Suprapubic skin (tissue), 3 donors: ENCODE results near the gene PFDN5.

Experiments used
- EP300 ChIP-seq: sonication (generic); formaldehyde crosslinking; IDR thresholded peaks from one replicate; pipeline ENCODE4 v1.6.1; 2017; ENCODE audit warnings: antibody characterized with exemption
- POLR2A ChIP-seq, 2 donors: fragments of 450-650 bp; IDR thresholded peaks; one replicate each; pipeline ENCODE4 v1.6.1; 2017; ENCODE audit warnings: antibody characterized with exemption in 2 of 2, mild to moderate bottlenecking in 2 of 2, moderate library complexity in 2 of 2
- TF ChIP-seq, protein P1 (sequence below), 2 donors: fragments of 200-600 bp in 1 of 2; fragments of 450-650 bp in 1 of 2; sonication (generic) in 1 of 2; IDR thresholded peaks; one replicate each; pipeline ENCODE4 v1.5.1; 2016 to 2019; ENCODE audit warnings: antibody characterized with exemption in 2 of 2, mild to moderate bottlenecking in 1 of 2, moderate library complexity in 1 of 2

DNA sequence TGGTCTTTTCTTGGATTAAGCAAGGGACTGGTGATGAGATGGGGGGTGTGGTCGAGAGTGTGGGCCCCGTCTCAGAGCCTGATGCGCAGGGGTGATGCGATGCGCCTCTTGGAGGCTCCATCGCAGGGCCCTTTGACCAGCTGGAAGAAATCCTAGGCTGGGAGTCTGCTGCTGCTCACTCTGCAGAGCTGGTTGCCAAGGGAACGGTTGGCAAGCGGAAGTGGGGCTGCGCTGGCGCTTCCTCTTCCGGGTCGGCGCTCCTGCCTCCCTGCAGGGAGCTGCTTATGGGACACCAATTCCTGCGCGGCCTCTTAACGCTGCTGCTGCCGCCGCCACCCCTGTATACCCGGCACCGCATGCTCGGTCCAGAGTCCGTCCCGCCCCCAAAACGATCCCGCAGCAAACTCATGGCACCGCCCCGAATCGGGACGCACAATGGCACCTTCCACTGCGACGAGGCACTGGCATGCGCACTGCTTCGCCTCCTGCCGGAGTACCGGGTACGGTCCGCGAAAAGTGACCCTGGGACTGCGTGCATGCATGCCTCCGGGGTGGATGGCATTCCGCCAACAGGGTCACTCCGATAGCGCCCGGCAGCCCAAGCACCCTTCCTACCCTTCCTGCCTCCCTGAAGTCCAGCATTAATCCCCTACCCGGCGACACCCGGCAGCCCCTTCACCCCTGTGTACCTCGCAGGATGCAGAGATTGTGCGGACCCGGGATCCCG lies 4.3 kb downstream of the PFDN5 start, which contains the start of gene MYG1:
- TF ChIP-seq, protein P1, sequence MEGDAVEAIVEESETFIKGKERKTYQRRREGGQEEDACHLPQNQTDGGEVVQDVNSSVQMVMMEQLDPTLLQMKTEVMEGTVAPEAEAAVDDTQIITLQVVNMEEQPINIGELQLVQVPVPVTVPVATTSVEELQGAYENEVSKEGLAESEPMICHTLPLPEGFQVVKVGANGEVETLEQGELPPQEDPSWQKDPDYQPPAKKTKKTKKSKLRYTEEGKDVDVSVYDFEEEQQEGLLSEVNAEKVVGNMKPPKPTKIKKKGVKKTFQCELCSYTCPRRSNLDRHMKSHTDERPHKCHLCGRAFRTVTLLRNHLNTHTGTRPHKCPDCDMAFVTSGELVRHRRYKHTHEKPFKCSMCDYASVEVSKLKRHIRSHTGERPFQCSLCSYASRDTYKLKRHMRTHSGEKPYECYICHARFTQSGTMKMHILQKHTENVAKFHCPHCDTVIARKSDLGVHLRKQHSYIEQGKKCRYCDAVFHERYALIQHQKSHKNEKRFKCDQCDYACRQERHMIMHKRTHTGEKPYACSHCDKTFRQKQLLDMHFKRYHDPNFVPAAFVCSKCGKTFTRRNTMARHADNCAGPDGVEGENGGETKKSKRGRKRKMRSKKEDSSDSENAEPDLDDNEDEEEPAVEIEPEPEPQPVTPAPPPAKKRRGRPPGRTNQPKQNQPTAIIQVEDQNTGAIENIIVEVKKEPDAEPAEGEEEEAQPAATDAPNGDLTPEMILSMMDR (IDR thresholded peaks at IDR 0.05): peak in 1 of 2 donors; percentile 10
- peak in 1 of 2 donors; percentile 34 for TF ChIP-seq POLR2A (IDR thresholded peaks at IDR 0.05)
- no peak for TF ChIP-seq EP300
